Activated CD4-positive, alpha-beta memory T cell treated with anti-CD3 and anti-CD28 coated beads for 36 hours (primary cell): ENCODE results near the gene GRK5. TPM values are rescaled to one million over a fixed set of nuclear protein-coding genes. Genes with fewer than 3 reads are reported as not detected.

Source experiments
- CTCF ChIA-PET: fragments of 350-600 bp; sonication (Branson Sonifier 250); formaldehyde crosslinking; loops from one replicate; lab custom pipeline; 2021; ENCODE audit warnings: antibody characterized with exemption, inconsistent platforms; lab: Charles Lee
- POLR2A ChIA-PET: fragments of 350-600 bp; sonication (Branson Sonifier 250); formaldehyde crosslinking; loops from one replicate; lab custom pipeline; 2021; ENCODE audit warnings: antibody characterized with exemption; lab: Charles Lee
- DNase-seq: peaks from one replicate; pipeline ENCODE4 v3.0.0-alpha.2; 2020
- H3K27ac Mint-ChIP-seq: one replicate; pipeline ENCODE4 v1.8.0; 2021; ENCODE audit warnings: mixed read lengths
- H3K27me3 Mint-ChIP-seq: one replicate; pipeline ENCODE4 v1.8.0; 2021; ENCODE audit warnings: mixed read lengths
- H3K36me3 Mint-ChIP-seq: one replicate; pipeline ENCODE4 v1.8.0; 2021; ENCODE audit warnings: mixed read lengths
- H3K4me1 Mint-ChIP-seq: one replicate; pipeline ENCODE4 v1.8.0; 2021; ENCODE audit warnings: low read depth, mixed read lengths
- H3K4me3 Mint-ChIP-seq: one replicate; pipeline ENCODE4 v1.8.0; 2021; ENCODE audit warnings: mild to moderate bottlenecking, mixed read lengths
- H3K9me3 Mint-ChIP-seq: one replicate; pipeline ENCODE4 v1.8.0; 2021; ENCODE audit warnings: mixed read lengths
- intact Hi-C: fragments of 100-400 bp; cut with micrococcal nuclease; formaldehyde crosslinking; loops from one replicate; pipeline ENCODE4 v1.15.1; 2023
- total RNA-seq, 2 experiments: library from RNA; stranded (reverse); gene quantifications; one replicate each; pipeline ENCODE4 v1.2.3, GENCODE V29; 2021

GRK5 gene
- total RNA-seq, 2 experiments from 2014 or later = 22.7 to 23.0 TPM

GRCh38 chr10:119210633-119211032, 3.3 kb downstream of the GRK5 start:
- ChIA-PET CTCF (interaction anchor here (0.6 to 2.3 kb wide), 6 partner anchors 11 to 235 kb away, joined by 3 to 9 read pairs (median 8); no protein-coding TSS in a partner anchor), POLR2A (no interaction called here)
- no peak overlapping the region for H3K27ac Mint-ChIP-seq
- no peaks in the 10 kb centered on the region for H3K9me3 Mint-ChIP-seq
- no peaks in the 10 kb centered on the region for H3K27me3 Mint-ChIP-seq
- H3K4me1 Mint-ChIP-seq = peaks cover 58% of the 10 kb centered on the region
- H3K4me3 Mint-ChIP-seq = no peak overlapping the region
- intact Hi-C loops = no loop called here
- peaks cover 2% of the 10 kb centered on the region for H3K36me3 Mint-ChIP-seq
- DNase-seq = no peak

DNA sequence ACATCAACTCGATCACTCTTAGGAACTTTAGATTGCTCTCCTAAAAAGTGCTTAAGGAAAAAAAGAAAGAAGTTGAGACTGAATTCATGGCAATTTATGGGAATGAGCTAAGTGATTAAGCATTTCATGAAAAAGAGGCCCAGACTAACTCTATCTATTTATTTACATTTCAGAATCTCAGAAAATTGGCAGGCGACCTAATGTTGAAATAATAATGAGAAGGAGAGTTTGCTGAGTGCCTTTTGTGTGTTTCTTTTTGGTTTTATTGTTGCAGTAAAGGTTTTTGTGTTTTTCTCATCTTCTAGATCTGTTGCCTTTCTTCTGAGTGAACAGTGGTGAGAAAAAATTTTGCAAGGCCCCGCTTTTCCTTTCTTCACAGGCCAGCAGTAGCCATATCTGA, 3.8 kb downstream of the GRK5 start:
- no peaks in the 10 kb centered on the region for H3K9me3 Mint-ChIP-seq
- intact Hi-C loops = no loop called here
- CTCF ChIA-PET = interaction anchor here (1.0 to 1.9 kb wide), 4 partner anchors 12 to 234 kb away, joined by 3 to 9 read pairs (median 7); no protein-coding TSS in a partner anchor
- POLR2A ChIA-PET = interaction anchor here (1.0 kb wide), 1 partner anchor 90 kb away, joined by 3 read pairs; no protein-coding TSS in a partner anchor
- H3K4me3 Mint-ChIP-seq = peak overlapping the region; percentile 68
- H3K27me3 Mint-ChIP-seq = no peaks in the 10 kb centered on the region
- H3K36me3 Mint-ChIP-seq = peaks cover 2% of the 10 kb centered on the region
- peaks cover 54% of the 10 kb centered on the region for H3K4me1 Mint-ChIP-seq
- DNase-seq = no peak
- H3K27ac Mint-ChIP-seq = peak overlapping the region; percentile 90

GRCh38 chr10:119211625-119212441, 4.5 kb downstream of the GRK5 start:
- POLR2A ChIA-PET = interaction anchor here (0.6 to 1.2 kb wide), 3 partner anchors 59 to 90 kb away, joined by 3 to 5 read pairs (median 3); no protein-coding TSS in a partner anchor
- peak overlapping the region; percentile 90 for H3K27ac Mint-ChIP-seq
- CTCF ChIA-PET = interaction anchor here (0.9 to 1.9 kb wide), 7 partner anchors 13 to 503 kb away, joined by 3 to 9 read pairs (median 4); no protein-coding TSS in a partner anchor
- no peaks in the 10 kb centered on the region for H3K9me3 Mint-ChIP-seq
- H3K4me1 Mint-ChIP-seq = peaks cover 50% of the 10 kb centered on the region
- no peak for DNase-seq
- no peaks in the 10 kb centered on the region for H3K27me3 Mint-ChIP-seq
- intact Hi-C loops = loop anchor here (1.0 kb wide), 1 partner anchor 38 kb away; no protein-coding TSS in a partner anchor
- peaks cover 2% of the 10 kb centered on the region for H3K36me3 Mint-ChIP-seq
- peak overlapping the region; percentile 68 for H3K4me3 Mint-ChIP-seq

DNA sequence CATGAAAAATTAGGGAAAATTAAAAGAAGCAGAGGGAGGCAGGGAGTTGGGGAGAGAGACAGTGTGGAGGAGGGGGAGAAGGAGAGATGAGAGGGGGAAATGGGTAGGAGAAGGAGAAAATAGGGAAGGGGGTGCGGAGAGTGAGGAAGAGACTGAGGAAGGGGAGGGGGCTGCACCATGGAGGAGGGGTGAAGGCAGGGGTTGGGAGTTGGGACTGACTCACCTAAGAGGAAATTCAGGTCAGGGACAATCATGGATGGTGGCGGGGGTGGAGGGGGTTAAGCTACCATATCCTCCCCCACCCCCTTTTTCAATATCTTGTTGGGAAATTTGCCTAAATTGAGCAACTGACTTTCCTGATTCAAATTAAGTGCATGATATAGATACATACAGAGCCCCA, 8.0 kb downstream of the GRK5 start:
- intact Hi-C loops = no loop called here
- DNase-seq = no peak

GRCh38 chr10:119216127-119216526, 8.8 kb downstream of the GRK5 start:
- POLR2A ChIA-PET = no interaction called here
- DNase-seq = no peak
- intact Hi-C loops = no loop called here
- H3K27ac Mint-ChIP-seq = no peak overlapping the region
- CTCF ChIA-PET = no interaction called here
- H3K36me3 Mint-ChIP-seq = no peaks in the 10 kb centered on the region
- no peak overlapping the region for H3K4me3 Mint-ChIP-seq
- no peaks in the 10 kb centered on the region for H3K27me3 Mint-ChIP-seq
- peaks cover 38% of the 10 kb centered on the region for H3K4me1 Mint-ChIP-seq
- H3K9me3 Mint-ChIP-seq = no peaks in the 10 kb centered on the region

More for the DNA sequence above, 8.0 kb downstream of the GRK5 start:
- Mint-ChIP-seq H3K4me1 (peaks cover 43% of the 10 kb centered on the region), H3K9me3 (no peaks in the 10 kb centered on the region), H3K27ac (no peak overlapping the region), H3K27me3 (no peaks in the 10 kb centered on the region), H3K36me3 (no peaks in the 10 kb centered on the region), H3K4me3 (no peak overlapping the region)
- CTCF ChIA-PET = no interaction called here
- POLR2A ChIA-PET = no interaction called here

DNA sequence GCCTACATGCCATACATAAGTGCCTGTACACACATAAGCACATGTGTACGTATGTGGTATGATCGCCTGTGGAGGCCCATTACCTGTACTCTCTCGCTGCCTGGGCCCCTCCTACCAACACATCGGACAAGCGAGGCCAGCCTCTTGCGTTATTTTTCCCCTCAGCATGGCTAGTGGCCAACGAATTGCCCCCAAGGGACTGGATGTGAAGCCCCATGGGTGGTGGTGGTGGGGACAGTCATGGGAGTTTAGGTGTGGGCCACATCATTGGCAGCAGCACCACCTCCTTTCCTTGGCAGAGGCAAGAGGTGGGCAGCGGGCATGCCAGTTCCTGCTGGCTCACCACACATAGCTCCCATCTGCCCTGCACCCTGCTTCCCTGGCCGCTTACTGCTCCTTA, 10.0 kb downstream of the GRK5 start:
- no peak for DNase-seq
- ChIA-PET POLR2A (no interaction called here), CTCF (interaction anchor here (0.8 kb wide), 1 partner anchor 119 kb away, joined by 3 read pairs; no protein-coding TSS in a partner anchor)
- no peak overlapping the region for H3K4me3 Mint-ChIP-seq
- intact Hi-C loops = no loop called here
- H3K27me3 Mint-ChIP-seq = no peaks in the 10 kb centered on the region
- peaks cover 38% of the 10 kb centered on the region for H3K4me1 Mint-ChIP-seq
- H3K9me3 Mint-ChIP-seq = no peaks in the 10 kb centered on the region
- H3K27ac Mint-ChIP-seq = no peak overlapping the region
- no peaks in the 10 kb centered on the region for H3K36me3 Mint-ChIP-seq

DNA sequence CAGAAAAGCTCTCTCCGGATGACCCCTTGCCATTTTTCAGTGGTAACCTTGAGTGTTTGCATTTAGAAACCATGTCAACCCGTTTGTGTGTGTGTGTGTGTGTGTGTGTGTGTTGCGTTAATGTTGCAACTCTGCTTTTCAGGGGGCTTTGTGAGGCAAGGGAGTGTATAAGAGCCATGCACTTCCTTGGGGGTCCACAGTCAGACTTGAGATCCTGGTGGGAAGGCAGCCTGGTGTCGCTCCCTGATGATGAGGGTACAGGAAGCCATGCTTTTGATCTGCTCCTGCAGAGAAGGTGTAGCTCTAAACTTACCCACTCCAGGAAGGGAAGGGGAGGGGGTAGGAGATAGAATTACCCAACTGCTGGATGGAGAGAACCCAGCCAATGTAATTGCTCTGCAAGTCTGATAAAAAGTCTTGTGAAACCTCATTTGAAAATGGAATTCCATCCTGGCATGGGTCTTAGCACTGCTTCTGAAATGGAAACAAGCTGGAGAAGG, 10.7 kb downstream of the GRK5 start:
- ChIA-PET CTCF (interaction anchor here (0.8 kb wide), 1 partner anchor 118 kb away, joined by 3 read pairs; no protein-coding TSS in a partner anchor), POLR2A (no interaction called here)
- H3K27ac Mint-ChIP-seq = no peak overlapping the region
- intact Hi-C loops = no loop called here
- peaks cover 34% of the 10 kb centered on the region for H3K4me1 Mint-ChIP-seq
- no peak for DNase-seq
- no peaks in the 10 kb centered on the region for H3K27me3 Mint-ChIP-seq
- H3K4me3 Mint-ChIP-seq = no peak overlapping the region
- no peaks in the 10 kb centered on the region for H3K9me3 Mint-ChIP-seq
- H3K36me3 Mint-ChIP-seq = no peaks in the 10 kb centered on the region

DNA sequence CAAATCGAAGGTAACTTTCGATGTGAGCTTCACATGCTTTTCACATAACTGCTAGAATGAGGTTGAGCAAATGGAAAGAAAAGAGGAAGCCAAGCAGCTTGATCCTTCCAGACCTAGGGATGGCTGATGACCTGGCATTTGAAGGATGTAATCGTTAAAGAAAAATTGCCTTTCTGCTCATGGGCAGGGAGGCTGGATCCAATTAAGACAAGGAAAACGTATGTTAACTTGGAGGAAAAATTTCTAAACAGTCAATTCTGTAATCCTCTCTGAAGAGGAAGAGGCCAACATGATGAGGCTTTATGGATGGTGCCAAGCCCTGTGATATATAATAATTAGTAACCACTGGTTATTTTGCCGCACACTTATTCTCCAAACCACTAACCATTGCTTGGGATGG, 12.5 kb downstream of the GRK5 start:
- intact Hi-C loops = no loop called here
- no peaks in the 10 kb centered on the region for H3K27me3 Mint-ChIP-seq
- no peaks in the 10 kb centered on the region for H3K36me3 Mint-ChIP-seq
- H3K9me3 Mint-ChIP-seq = no peaks in the 10 kb centered on the region
- H3K4me3 Mint-ChIP-seq = no peak overlapping the region
- DNase-seq = no peak
- H3K4me1 Mint-ChIP-seq = peaks cover 27% of the 10 kb centered on the region
- H3K27ac Mint-ChIP-seq = no peak overlapping the region
- ChIA-PET CTCF (no interaction called here), POLR2A (interaction anchor here (0.6 kb wide), 1 partner anchor 243 kb away, joined by 3 read pairs; no protein-coding TSS in a partner anchor)

DNA sequence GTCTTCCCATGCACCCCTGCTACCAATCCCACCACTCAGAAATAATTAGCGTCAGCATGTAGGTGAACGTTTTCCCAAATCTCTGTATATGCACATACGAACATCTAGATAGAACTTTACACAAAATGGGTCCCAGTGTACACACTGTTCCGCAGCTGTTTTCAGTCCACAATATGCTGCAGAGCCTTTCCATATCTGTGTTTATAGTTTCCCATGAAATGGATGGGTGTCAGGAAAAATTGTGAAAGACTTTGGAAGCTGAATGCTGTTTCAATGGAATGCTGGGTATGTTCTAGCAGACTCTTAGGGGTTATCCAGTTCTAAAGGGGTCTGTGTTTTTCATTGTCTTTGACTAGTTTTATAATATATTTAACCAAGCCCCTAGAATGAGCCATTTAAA, 13.8 kb downstream of the GRK5 start:
- no peak overlapping the region for H3K4me3 Mint-ChIP-seq
- H3K9me3 Mint-ChIP-seq = no peaks in the 10 kb centered on the region
- DNase-seq = no peak
- no peaks in the 10 kb centered on the region for H3K27me3 Mint-ChIP-seq
- intact Hi-C loops = no loop called here
- H3K36me3 Mint-ChIP-seq = no peaks in the 10 kb centered on the region
- peaks cover 27% of the 10 kb centered on the region for H3K4me1 Mint-ChIP-seq
- no peak overlapping the region for H3K27ac Mint-ChIP-seq
- POLR2A ChIA-PET = no interaction called here
- CTCF ChIA-PET = no interaction called here

- Mint-ChIP-seq H3K4me3 (no peak overlapping the region), H3K9me3 (no peaks in the 10 kb centered on the region), H3K36me3 (no peaks in the 10 kb centered on the region), H3K27me3 (no peaks in the 10 kb centered on the region), H3K4me1 (peaks cover 27% of the 10 kb centered on the region), H3K27ac (peak overlapping the region; percentile 54)
- ChIA-PET POLR2A (no interaction called here), CTCF (interaction anchor here (0.8 to 1.3 kb wide), 2 partner anchors 12 to 224 kb away, joined by 3 to 7 read pairs; no protein-coding TSS in a partner anchor)
- intact Hi-C loops = no loop called here
- no peak for DNase-seq
These were observed 14.3 kb downstream of the GRK5 start for GRCh38 chr10:119221666-119222065.

DNA sequence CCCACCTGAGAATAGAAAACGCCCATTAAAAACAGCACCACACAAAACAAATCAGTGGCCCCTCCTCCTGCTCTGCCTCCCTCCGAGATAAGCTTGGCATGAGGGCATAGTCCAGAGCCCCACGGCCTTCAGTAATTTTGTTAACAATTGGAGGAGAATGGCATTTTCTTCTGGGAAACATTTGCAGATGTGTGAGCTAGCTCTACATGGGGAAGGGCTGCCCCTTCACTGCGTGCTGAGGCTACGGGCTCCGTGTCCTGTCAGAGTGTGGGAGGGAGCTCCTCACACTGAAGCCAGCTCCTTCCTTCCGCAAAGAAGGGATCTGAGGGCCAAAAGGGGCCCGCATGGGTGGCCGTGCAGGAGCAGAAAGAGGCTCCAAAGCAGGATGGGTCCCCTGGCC, 15.2 kb downstream of the GRK5 start:
- Mint-ChIP-seq H3K27ac (no peak overlapping the region), H3K4me3 (no peak overlapping the region), H3K36me3 (no peaks in the 10 kb centered on the region), H3K9me3 (no peaks in the 10 kb centered on the region), H3K27me3 (no peaks in the 10 kb centered on the region), H3K4me1 (peaks cover 27% of the 10 kb centered on the region)
- intact Hi-C loops = no loop called here
- ChIA-PET POLR2A (interaction anchor here (0.6 kb wide), 1 partner anchor 244 kb away, joined by 3 read pairs; no protein-coding TSS in a partner anchor), CTCF (interaction anchor here (0.8 to 1.3 kb wide), 2 partner anchors 13 to 223 kb away, joined by 3 to 7 read pairs; no protein-coding TSS in a partner anchor)
- no peak for DNase-seq

DNA sequence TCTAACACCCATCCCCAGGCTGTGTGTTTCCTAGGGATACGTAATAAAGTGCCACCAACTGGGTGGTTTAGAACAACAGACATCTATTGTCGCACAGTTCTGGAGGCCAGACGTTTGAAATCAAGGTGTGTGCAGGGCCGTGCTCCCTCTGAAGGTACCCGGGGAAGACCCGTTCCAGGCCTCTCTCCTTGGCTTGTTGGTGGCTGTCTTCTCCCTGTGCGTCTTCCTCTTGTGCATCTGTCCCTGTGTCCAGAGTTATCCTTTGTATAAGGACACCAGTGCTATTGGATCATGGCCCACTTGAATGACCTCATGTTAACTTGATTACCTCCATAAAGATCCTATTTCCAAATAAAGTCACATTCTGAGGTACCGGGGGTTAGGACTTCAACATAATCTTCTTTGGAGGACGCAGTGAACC, 15.6 kb downstream of the GRK5 start:
- ChIA-PET POLR2A (no interaction called here), CTCF (interaction anchor here (1.3 kb wide), 1 partner anchor 13 kb away, joined by 7 read pairs; no protein-coding TSS in a partner anchor)
- Mint-ChIP-seq H3K4me3 (no peak overlapping the region), H3K4me1 (peaks cover 27% of the 10 kb centered on the region), H3K36me3 (no peaks in the 10 kb centered on the region), H3K27me3 (no peaks in the 10 kb centered on the region), H3K27ac (no peak overlapping the region), H3K9me3 (no peaks in the 10 kb centered on the region)
- DNase-seq = no peak
- intact Hi-C loops = no loop called here
